Keratinocyte (primary cell): ENCODE results near the gene DPPA4. TPM values are rescaled to one million over a fixed set of nuclear protein-coding genes. Genes with fewer than 3 reads are reported as not detected.

Source experiments
- DNase-seq: peaks from one replicate; pipeline ENCODE4 v3.0.0-alpha.2; 2011; ENCODE audit warnings: low read depth, missing footprints, low spot score
- FAIRE-seq: peaks from 2 replicates; lab custom pipeline; 2011; peaks lifted over from hg19 to GRCh38; lab: Jason Lieb, UNC
- H2AFZ ChIP-seq: 2 replicates; pipeline ENCODE4 v1.6.0; 2012; ENCODE audit warnings: low read length, control low read depth, inconsistent platforms; ENCODE audit not compliant: control insufficient read depth
- H3K27ac ChIP-seq: 2 replicates; pipeline ENCODE4 v1.5.1; 2011; ENCODE audit warnings: low read length; ENCODE audit not compliant: control insufficient read depth, insufficient read depth
- H3K27me3 ChIP-seq: 3 replicates; pipeline ENCODE4 v1.6.0; 2011; ENCODE audit warnings: low read length; ENCODE audit not compliant: control insufficient read depth, insufficient read depth; ENCODE audit errors: extremely low read depth
- H3K36me3 ChIP-seq, 2 experiments: 2 replicates in 1 of 2; 3 replicates in 1 of 2; pipeline ENCODE4 v1.5.1; 2011; ENCODE audit warnings: low read length in 2 of 2, mild to moderate bottlenecking in 1 of 2; ENCODE audit not compliant: control insufficient read depth in 2 of 2, insufficient read depth in 2 of 2; ENCODE audit errors: extremely low read depth in 1 of 2
- H3K4me1 ChIP-seq: 3 replicates; pipeline ENCODE4 v1.5.1; 2011; ENCODE audit warnings: low read length; ENCODE audit not compliant: control insufficient read depth, insufficient read depth; ENCODE audit errors: extremely low read depth
- H3K4me2 ChIP-seq: 3 replicates; pipeline ENCODE4 v1.6.0; 2011; ENCODE audit warnings: low read depth, low read length; ENCODE audit not compliant: control insufficient read depth, insufficient read depth; ENCODE audit errors: extremely low read depth
- H3K4me3 ChIP-seq, 3 experiments: fragments of 200-600 bp in 1 of 3; sonication (generic) in 1 of 3; 2 replicates in 2 of 3; 3 replicates in 1 of 3; pipeline ENCODE4 v1.5.1; 2011 to 2016; ENCODE audit warnings: low read length in 3 of 3, mild to moderate bottlenecking in 3 of 3, control low read depth in 2 of 3, inconsistent platforms in 1 of 3, low read depth in 1 of 3, mixed read lengths in 1 of 3, mixed run types in 1 of 3, moderate library complexity in 1 of 3; ENCODE audit not compliant: control insufficient read depth in 2 of 3, insufficient read depth in 2 of 3; ENCODE audit errors: extremely low read depth in 1 of 3
- H3K79me2 ChIP-seq: 2 replicates; pipeline ENCODE4 v1.6.0; 2012; ENCODE audit warnings: low read length; ENCODE audit not compliant: control insufficient read depth, insufficient read depth
- H3K9ac ChIP-seq: 3 replicates; pipeline ENCODE4 v1.6.0; 2011; ENCODE audit warnings: low read length; ENCODE audit not compliant: control insufficient read depth, insufficient read depth; ENCODE audit errors: extremely low read depth
- H3K9me1 ChIP-seq: 3 replicates; pipeline ENCODE4 v1.6.0; 2011; ENCODE audit warnings: low read length; ENCODE audit not compliant: control insufficient read depth, insufficient read depth; ENCODE audit errors: extremely low read depth
- H3K9me3 ChIP-seq: 2 replicates; pipeline ENCODE4 v1.5.1; 2012; ENCODE audit warnings: low read depth, low read length; ENCODE audit not compliant: control insufficient read depth
- H4K20me1 ChIP-seq: 3 replicates; pipeline ENCODE4 v1.6.0; 2011; ENCODE audit warnings: low read length; ENCODE audit not compliant: control insufficient read depth, insufficient read depth; ENCODE audit errors: extremely low read depth
- EZH2 ChIP-seq: IDR thresholded peaks from one replicate; pipeline ENCODE4 v1.6.1; 2012; ENCODE audit warnings: inconsistent platforms, mild to moderate bottlenecking, low read length, moderate library complexity
- dilution Hi-C: fragments of 300-500 bp; cut with MboI; formaldehyde crosslinking; loops from one replicate; pipeline ENCODE4 v1.7.0; 2020; ENCODE audit warnings: low sequenced_read_pairs; ENCODE audit not compliant: extremely low pct_ligation_motif_present
- polyA plus RNA-seq, 5 experiments: library from polyadenylated mRNA; depleted of rRNA in 3 of 5; stranded (reverse) in 3 of 5; stranded (forward) in 1 of 5; unstranded in 1 of 5; fragments of >200 nt; gene quantifications; 1 replicate in 1 of 5; 2 replicates in 3 of 5; 3 replicates in 1 of 5; pipeline versions ENCODE4 v1.2.1 to v1.2.3, GENCODE V29; 2011 to 2012; ENCODE audit warnings: missing spikeins in 2 of 5, low read depth in 1 of 5, low replicate concordance in 1 of 5
- TF ChIP-seq, protein P1 (sequence below), 3 experiments: IDR thresholded peaks in 1 of 3; conservative IDR thresholded peaks in 1 of 3; optimal IDR thresholded peaks in 1 of 3; 2 replicates in 2 of 3; 3 replicates in 1 of 3; pipeline versions ENCODE3 to v1.5.1; 2011; ENCODE audit warnings: low read length in 3 of 3, mild to moderate bottlenecking in 3 of 3, moderate library complexity in 2 of 3, control low read depth in 1 of 3, inconsistent platforms in 1 of 3; ENCODE audit not compliant: insufficient read depth in 2 of 3; ENCODE audit errors: extremely low read depth in 1 of 3

DPPA4 gene
- polyA plus RNA-seq, 1 donor (not counting 4 experiments of a cell fraction or from before 2014, with no cell fraction given) = not detected

DNA sequence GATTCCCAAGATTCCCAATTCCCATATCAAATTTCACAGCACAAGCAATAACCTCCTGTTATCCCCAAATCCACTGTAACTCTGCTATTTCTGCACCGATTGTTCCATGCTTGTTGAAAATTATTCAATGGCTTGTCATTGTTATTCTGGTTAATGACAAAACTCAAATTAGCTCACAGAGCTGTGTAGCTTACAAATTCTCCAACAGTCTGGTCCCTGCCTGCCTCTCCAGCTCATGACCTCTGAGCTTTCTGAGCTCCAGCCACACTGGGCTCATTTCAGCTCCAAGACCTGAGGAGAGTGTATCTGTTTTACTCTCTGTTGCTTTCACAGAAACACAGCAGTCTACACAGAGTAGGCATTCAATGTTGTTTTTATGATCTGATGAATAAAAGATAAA lies 24.3 kb downstream of the DPPA4 start:
- FAIRE-seq (no peak), DNase-seq (no peak)
- Histone ChIP-seq H3K9me3 (peaks cover 2% of the 10 kb centered on the region), H4K20me1 (no peaks in the 10 kb centered on the region), H3K9ac (no peak overlapping the region), H3K27me3 (no peaks in the 10 kb centered on the region), H3K27ac (no peak overlapping the region), H3K4me3 (no peak overlapping the region), H3K36me3 (no peaks in the 10 kb centered on the region), H2AFZ (no peak overlapping the region), H3K9me1 (no peaks in the 10 kb centered on the region), H3K79me2 (no peaks in the 10 kb centered on the region), H3K4me2 (no peak overlapping the region), H3K4me1 (no peaks in the 10 kb centered on the region)
- TF ChIP-seq, protein P1, sequence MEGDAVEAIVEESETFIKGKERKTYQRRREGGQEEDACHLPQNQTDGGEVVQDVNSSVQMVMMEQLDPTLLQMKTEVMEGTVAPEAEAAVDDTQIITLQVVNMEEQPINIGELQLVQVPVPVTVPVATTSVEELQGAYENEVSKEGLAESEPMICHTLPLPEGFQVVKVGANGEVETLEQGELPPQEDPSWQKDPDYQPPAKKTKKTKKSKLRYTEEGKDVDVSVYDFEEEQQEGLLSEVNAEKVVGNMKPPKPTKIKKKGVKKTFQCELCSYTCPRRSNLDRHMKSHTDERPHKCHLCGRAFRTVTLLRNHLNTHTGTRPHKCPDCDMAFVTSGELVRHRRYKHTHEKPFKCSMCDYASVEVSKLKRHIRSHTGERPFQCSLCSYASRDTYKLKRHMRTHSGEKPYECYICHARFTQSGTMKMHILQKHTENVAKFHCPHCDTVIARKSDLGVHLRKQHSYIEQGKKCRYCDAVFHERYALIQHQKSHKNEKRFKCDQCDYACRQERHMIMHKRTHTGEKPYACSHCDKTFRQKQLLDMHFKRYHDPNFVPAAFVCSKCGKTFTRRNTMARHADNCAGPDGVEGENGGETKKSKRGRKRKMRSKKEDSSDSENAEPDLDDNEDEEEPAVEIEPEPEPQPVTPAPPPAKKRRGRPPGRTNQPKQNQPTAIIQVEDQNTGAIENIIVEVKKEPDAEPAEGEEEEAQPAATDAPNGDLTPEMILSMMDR (optimal IDR thresholded peaks at IDR 0.05 in 1 of 3, IDR thresholded peaks at IDR 0.05 in 1 of 3, conservative IDR thresholded peaks at IDR 0.05 in 1 of 3; ENCODE audit: extremely low read depth in 1 of 3, insufficient read depth in 2 of 3, low read length in 3 of 3) = no peak
- TF ChIP-seq EZH2 = no peak
- dilution Hi-C loops = no loop called here

DNA sequence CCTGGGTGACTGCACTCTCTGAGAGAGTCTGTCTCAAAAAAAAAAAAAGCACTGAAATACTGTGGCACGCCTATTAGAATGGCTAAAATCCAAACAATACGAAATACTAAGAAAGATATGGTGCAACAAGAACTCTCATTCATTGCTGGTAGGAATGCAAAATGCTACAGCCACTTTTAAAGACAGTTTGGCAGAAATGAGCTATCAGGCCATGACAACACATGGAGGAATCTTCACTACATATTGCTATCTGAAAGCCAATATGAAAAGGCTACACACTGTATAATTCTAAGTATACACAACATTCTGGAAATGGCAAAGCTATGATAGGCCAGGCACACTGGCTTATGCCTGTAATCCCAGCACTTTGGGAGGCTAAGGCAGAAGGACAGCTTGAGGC lies 39.9 kb downstream of the DPPA4 start:
- peaks cover 1% of the 10 kb centered on the region for H3K9me3 ChIP-seq
- FAIRE-seq (no peak), DNase-seq (no peak)
- no peaks in the 10 kb centered on the region for H3K79me2 ChIP-seq
- no peaks in the 10 kb centered on the region for H3K27me3 ChIP-seq
- no peaks in the 10 kb centered on the region for H3K9me1 ChIP-seq
- H3K9ac ChIP-seq = no peak overlapping the region
- H4K20me1 ChIP-seq = no peaks in the 10 kb centered on the region
- no peak overlapping the region for H3K27ac ChIP-seq
- H3K4me2 ChIP-seq = no peak overlapping the region
- H2AFZ ChIP-seq = no peak overlapping the region
- TF ChIP-seq EZH2 = no peak
- TF ChIP-seq, protein P1 (optimal IDR thresholded peaks at IDR 0.05 in 1 of 3, IDR thresholded peaks at IDR 0.05 in 1 of 3, conservative IDR thresholded peaks at IDR 0.05 in 1 of 3; ENCODE audit: extremely low read depth in 1 of 3, insufficient read depth in 2 of 3, low read length in 3 of 3) = no peak
- H3K36me3 ChIP-seq = no peaks in the 10 kb centered on the region
- H3K4me1 ChIP-seq = no peaks in the 10 kb centered on the region
- dilution Hi-C loops = no loop called here
- H3K4me3 ChIP-seq = no peak overlapping the region
